GM21737 (cell line): ENCODE results near the gene PALLD.

Experiments
- ATAC-seq: cut with Tn5 transposase; IDR thresholded peaks from one replicate; pipeline ENCODE4 v1.9.1; 2021; ENCODE audit warnings: mild to moderate bottlenecking, moderate library complexity; ENCODE audit not compliant: unreplicated experiment

PALLD gene

DNA sequence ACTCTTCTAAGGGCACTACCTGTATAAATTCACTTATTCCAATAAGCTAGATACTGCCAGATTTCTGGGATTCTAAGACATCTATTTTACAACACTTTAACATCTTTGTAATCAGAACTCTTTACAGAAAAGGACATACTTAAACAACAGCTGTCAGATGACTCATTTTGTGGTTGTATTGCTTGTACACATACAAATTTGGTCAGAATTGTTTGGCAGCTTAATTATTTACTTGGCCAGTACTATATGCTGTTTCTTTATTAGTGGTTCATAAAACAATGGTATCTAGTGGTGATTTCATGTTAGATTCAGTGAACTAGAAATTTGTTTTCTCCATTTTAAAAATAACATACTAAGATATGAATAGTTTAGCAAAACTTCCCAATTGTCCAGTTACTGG lies 27.2 kb downstream of the PALLD start:
- ATAC-seq, result no peak

DNA sequence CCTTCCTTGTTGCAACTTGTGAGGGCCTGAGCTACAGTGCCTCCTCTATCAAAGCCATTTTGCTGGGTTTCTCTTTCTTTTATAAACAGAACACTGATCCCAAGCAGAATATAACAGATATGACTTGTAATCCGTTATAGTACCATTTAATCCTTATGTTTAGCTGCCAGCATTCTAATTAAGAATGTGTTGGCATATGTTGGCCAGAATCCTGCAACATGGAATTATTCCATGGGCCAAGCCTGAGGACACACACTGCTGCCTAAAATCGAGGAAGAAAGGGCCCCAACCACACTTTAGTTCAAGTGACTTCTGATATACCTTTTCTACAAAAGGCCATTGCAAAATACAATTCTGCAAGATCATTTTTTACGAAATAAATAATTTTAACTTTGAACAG lies 28.0 kb downstream of the PALLD start:
- ATAC-seq, result no peak

DNA sequence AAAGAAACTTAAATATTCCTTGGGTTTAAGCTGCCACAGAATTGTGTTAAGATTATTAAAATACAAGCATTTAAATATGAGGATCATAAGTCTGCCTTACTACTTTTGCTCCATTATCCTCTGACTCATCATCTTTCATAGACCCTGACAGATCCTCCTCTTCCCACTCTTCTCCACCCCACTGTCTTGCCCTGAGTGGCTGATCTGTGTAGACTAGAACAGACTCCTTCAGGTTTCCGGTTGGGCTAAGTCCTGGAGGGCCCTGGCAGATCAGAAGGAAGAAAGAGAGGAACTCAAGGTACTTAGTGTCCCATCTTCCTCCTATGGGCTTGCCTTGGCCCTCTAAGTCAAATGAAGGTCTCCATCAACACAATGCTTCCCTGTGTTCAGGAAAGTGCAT lies 30.7 kb downstream of the PALLD start:
- no peak for ATAC-seq

DNA sequence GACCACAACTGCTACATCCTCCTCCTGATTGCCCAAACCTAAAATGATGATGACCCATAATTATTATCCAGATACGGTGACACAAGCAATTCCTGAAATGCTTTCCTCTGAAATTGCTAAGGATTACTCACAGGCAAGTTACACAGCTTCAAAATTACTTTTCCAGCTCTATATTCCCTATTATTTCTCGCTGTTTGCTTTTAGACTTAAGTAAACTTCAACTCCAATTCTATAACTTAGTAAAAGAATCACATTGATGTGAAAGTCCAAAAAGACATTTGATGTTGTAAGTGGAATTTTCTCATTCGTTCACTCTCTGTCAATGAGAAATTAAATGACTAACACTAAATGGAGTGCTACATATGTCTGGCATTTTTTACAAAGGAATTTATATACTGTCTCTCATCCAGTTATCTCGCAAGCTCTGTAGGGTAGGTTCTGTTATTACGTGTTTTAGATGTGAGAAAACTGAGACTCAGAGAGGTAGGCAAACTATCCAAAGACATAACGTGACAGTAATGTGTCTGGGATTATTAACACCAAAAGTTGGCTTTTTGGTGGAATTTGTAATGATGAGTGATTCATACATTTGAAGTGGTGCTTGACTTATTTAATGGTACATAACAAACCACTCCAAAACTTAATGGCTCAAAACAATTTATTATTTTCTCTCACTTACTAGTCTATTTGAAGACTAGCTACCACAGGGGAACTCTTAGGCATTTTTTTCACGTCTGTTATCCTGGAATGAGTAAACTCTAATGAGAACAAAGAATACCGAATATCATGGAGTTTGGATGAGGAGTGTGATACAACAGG lies 31.5 kb downstream of the PALLD start:
- ATAC-seq, result no peak

GRCh38 chr4:168529257-168529656 lies 32.4 kb downstream of the PALLD start:
- ATAC-seq, result no peak

- no peak for ATAC-seq
Measured at GRCh38 chr4:168531305-168531704, 34.5 kb downstream of the PALLD start.

GRCh38 chr4:168534535-168534934 lies 37.7 kb downstream of the PALLD start:
- no peak for ATAC-seq

DNA sequence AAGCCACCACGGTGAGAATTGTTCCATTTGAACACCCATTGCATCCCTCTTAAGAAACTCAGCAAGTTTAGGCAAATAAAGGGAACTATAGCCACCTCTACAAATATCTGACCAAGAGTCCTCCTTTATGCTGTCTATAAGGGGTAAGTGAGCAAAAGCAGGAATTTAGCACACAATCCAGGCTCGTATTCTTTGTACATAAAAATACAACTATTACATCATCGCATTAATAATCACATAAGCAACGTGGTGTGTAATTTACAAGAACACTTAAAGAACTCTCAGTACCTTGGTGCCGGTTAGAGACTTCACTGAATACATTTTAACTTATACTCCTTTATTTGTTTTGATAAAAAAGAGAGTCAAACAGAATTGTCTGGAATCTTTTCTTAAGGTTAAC lies 38.8 kb downstream of the PALLD start:
- ATAC-seq, result no peak

DNA sequence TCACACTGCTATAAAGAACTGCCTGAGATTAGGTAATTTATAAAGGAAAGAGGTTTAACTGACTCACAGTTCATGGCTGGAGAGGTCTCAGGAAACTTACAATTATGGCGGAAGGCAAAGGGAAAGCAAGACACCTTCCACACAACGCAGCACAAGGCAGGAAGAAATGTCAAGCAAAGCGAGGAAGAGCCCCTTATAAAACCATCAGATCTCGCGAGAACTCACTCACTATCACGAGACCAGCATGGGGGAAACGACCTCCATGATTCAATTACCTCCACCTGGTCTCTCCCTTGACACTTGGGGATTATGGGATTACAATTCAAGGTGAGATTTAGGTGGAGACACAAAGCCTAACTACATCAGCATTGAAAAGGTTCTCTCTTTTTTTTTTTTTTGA lies 39.6 kb downstream of the PALLD start:
- no peak for ATAC-seq

- no peak for ATAC-seq
Measured at GRCh38 chr4:168537086-168537485, 40.2 kb downstream of the PALLD start.

GRCh38 chr4:168537571-168537970 lies 40.7 kb downstream of the PALLD start:
- no peak for ATAC-seq

- no peak for ATAC-seq
Measured at GRCh38 chr4:168538632-168539031, 41.8 kb downstream of the PALLD start.

- no peak for ATAC-seq
Measured at GRCh38 chr4:168540086-168540485, 43.2 kb downstream of the PALLD start.

DNA sequence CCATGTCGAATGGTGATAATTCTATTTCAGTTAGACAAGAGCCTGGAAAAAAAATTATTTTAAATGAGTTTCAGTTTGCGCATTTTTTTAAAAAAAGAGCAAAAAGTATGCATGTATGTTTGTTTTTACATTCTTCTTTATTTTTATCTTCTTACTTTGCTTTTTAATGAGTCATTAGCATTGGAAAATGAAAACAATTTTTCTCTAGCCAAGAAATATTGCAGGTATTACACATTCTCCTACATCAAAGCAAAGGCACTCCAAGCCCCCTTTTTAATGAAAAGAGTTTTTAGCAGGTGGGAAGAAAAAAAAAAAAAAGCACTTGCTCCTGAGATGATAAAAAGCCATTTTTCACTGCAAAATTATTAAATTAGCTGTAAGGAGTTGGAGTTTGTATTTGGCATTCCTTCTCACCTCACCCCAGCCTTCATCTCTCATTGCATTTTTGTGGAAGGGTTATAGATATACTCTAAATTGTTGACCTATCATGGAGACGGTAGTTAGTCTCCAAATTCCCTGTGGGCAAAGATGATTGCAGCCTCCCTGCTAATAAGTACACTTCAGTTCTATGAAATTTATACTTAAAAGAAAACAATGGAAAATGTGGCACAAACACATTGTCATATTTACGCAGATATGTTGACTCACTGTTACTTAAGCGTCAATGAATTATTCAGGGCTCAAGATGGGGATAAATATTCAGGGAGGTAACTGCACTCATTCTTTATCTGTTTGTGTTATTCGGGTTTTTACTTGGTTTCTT lies 43.8 kb downstream of the PALLD start:
- no peak for ATAC-seq

DNA sequence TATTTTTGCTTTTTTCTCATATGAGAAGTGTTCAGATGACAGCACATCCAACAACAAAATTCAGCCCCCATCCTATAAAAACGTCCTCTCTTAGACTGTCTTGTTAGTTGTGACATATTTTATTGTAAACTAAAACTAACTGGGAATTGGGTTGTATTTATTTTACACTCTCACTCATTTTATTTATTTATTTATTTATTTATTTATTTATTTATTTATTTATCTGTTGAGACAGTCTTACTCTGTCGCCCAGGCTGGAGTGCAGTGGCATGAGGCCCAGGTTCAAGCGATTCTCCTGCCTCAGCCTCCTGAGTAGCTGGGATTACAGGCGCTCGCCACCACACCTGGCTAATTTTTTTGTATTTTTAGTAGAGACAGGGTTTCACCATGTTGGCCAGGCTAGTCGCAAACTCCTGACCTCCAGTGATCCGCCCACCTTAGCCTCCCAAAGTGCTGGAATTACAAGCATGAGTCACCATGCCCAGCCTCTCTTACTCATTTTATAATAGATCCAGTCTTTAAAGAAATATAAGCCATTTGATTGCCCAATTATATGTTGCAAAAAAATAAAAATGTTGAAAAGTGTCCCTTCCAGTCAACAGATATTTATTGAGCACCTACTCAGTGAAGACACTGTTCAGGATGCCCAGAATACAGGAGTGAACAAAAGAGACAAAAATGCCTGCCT lies 44.6 kb downstream of the PALLD start:
- ATAC-seq, result no peak

DNA sequence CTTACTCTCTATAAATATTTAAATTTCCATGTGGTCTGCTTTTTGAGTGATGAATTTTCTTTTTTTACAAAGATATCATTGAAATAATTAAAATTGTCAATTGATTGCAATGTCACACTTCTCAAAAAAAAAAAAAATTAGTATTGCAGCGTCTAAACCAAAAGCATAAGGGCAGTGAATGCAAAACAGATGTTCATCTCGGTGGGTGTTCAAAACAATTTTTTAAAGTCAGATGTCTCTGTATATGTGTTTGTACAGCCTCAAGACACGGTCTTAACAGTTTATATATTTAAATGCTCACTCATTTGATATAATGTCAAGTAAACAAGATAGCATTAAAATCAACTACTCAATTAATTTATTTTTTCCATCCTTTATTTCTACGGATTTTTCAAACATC lies 52.3 kb downstream of the PALLD start:
- no peak for ATAC-seq

DNA sequence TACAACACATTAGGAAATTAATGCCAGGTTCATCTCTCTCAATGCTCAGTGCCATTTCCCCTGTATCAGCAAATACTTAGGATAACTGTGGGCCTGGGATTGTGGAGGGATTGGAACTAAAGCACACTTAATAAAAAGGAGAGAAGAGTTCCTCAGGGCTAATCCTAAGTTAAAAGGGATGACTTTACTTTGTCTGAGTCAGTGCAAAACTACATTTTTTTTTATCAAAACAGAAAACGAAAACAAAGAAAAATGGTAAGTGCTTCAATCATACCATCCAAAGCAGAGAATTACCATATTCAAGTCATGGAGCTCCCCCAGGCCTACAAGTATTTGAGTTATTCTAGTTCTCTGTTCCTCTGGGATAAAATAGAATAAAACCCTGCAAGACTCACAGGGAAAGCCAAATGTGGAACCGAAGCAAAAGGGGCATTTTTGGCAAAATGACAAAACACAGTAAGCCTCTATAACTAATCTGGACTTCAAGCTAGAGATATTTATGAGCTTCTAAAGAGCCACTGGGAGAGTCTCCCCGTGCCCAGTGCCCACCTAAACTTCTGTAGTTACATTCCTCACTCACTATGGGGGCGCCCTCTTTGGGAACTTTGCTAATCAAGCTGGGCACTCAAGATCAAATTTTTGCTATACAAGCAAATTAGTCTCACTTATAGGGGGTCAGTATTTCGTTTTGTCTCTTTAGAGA lies 53.4 kb downstream of the PALLD start:
- ATAC-seq, result no peak

DNA sequence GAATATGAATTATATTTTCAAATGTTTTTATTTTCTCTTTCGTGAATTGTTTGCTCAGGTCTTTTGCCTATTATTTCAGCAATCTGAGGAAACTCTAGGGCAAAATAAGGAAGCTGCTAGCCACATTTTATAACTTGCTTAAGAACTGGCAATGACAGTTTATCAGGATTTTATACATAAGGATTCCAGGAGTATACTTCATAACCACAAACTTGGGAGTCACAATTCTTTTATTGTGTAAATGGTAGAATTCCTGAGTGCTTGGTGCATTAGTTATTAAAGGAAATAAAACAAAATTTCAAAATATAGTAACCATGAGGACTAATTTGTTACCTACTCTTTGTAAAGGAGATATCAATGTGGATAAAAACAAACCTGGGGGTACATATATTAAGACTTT lies 54.4 kb downstream of the PALLD start:
- ATAC-seq, result no peak

- no peak for ATAC-seq
Measured at GRCh38 chr4:168551945-168552695, 55.3 kb downstream of the PALLD start.

GRCh38 chr4:168553714-168554370 lies 57.0 kb downstream of the PALLD start:
- no peak for ATAC-seq
